Upper lobe of left lung (tissue), 6 donors: ENCODE data around the gene GRHL3. TPM values are rescaled to one million over a fixed set of nuclear protein-coding genes. Genes with fewer than 3 reads are reported as not detected.

Experiments
- ATAC-seq, 2 donors: fragments of 200-7000 bp; cut with Tn5 transposase; one replicate each; pipeline ENCODE4 v1.9.1; 2022; ENCODE audit warnings: mild to moderate bottlenecking in 2 of 2, moderate library complexity in 2 of 2; ENCODE audit not compliant: low FRiP score in 2 of 2
- DNase-seq, 2 donors: peaks; one replicate each; pipeline ENCODE4 v3.0.0-alpha.2; 2019 to 2020
- H3K27ac ChIP-seq, 4 donors: fragments of 200-600 bp; sonication (generic); one replicate each; pipeline ENCODE4 v1.5.1; 2016 to 2019
- H3K27me3 ChIP-seq, 4 donors: fragments of 200-600 bp; sonication (generic); one replicate each; pipeline ENCODE4 v1.5.1; 2017 to 2019
- H3K36me3 ChIP-seq, 4 donors: fragments of 200-600 bp; sonication (generic); one replicate each; pipeline ENCODE4 v1.5.1; 2016 to 2019
- H3K4me1 ChIP-seq, 4 donors: fragments of 200-600 bp; sonication (generic); one replicate each; pipeline ENCODE4 v1.5.1; 2018 to 2019
- H3K4me3 ChIP-seq, 4 donors: fragments of 200-600 bp; sonication (generic); one replicate each; pipeline ENCODE4 v1.5.1; 2017 to 2019; ENCODE audit warnings: mild to moderate bottlenecking in 2 of 4, moderate library complexity in 1 of 4
- H3K9me3 ChIP-seq, 4 donors: fragments of 200-600 bp; sonication (generic); one replicate each; pipeline ENCODE4 v1.5.1; 2018 to 2019
- CTCF ChIP-seq, 6 experiments: fragments of 450-650 bp in 4 of 6; fragments of 200-600 bp in 2 of 6; sonication (generic) in 2 of 6; IDR thresholded peaks; one replicate each; pipeline ENCODE4 v1.5.1; 2016 to 2019; ENCODE audit warnings: antibody characterized with exemption in 6 of 6
- EP300 ChIP-seq, 4 donors: sonication (generic); formaldehyde crosslinking; IDR thresholded peaks; one replicate each; pipeline ENCODE4 v1.5.1; 2017; ENCODE audit warnings: antibody characterized with exemption in 4 of 4, control low read depth in 2 of 4
- POLR2A ChIP-seq, 4 donors: fragments of 450-650 bp; IDR thresholded peaks; one replicate each; pipeline ENCODE4 v1.5.1; 2016 to 2017; ENCODE audit warnings: antibody characterized with exemption in 4 of 4, mild to moderate bottlenecking in 2 of 4
- POLR2AphosphoS5 ChIP-seq, 2 donors: sonication (generic); formaldehyde crosslinking; IDR thresholded peaks; one replicate each; pipeline ENCODE4 v1.5.1; 2017; ENCODE audit warnings: antibody characterized with exemption in 2 of 2
- WGBS, 2 donors: methylation state at CpG; one replicate each; pipeline ENCODE4 v1.1.5; 2017 to 2018; 5-methylcytosine and 5-hydroxymethylcytosine counted together
- total RNA-seq, 6 donors: library from RNA; depleted of rRNA in 4 of 6; stranded (reverse); fragments of >200 nt in 4 of 6; gene quantifications; one replicate each; pipeline versions ENCODE4 v1.1.0 to v1.2.1, GENCODE V29; 2016 to 2021
- donor health status: DM: no; HTN: no; CAD: no; lungs with moderate emphysema.
- donor health status: DM: no; HTN: yes; CAD: no; lungs with severe emphysema.

GRHL3 gene
- total RNA-seq, 6 donors from 2014 or later = 0.09 to 0.24 TPM; not detected in 4

DNA sequence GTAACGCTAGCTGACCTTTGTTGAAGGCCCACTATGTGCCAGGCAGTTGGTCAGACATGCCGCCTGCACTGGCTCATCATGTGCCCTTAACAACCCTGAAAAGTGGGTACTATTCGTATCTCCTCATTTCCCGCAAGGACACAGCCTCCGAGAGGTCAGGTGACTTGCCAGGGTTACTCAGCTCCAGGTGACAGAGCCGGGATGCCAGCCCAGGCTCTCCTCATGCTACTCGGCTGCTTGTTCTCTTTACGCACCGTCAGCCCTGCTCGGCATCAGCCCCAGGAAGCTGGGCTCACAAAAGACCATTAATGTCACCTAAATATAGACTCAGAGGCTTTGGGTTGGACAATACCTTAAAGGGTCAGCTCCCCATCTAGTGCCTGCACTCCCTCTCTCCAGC, 29.0 kb downstream of the GRHL3 start:
- Histone ChIP-seq H3K27ac (no peak overlapping the region), H3K4me1 (no peaks in the 10 kb centered on the region), H3K9me3 (no peaks in the 10 kb centered on the region), H3K27me3 (no peaks in the 10 kb centered on the region), H3K36me3 (no peaks in the 10 kb centered on the region), H3K4me3 (no peak overlapping the region)
- ATAC-seq (no peak), DNase-seq (no peak)
- TF ChIP-seq POLR2A (IDR thresholded peaks at IDR 0.05) = no peak
- TF ChIP-seq POLR2AphosphoS5 (IDR thresholded peaks at IDR 0.05) = no peak
- TF ChIP-seq EP300 (IDR thresholded peaks at IDR 0.05) = no peak
- no peak for TF ChIP-seq CTCF (IDR thresholded peaks at IDR 0.05)
- 89 to 95% methylated on average over 10 of the region's 10 CpGs for WGBS, 2 donors

- TF ChIP-seq EP300 (IDR thresholded peaks at IDR 0.05) (no peak), POLR2AphosphoS5 (IDR thresholded peaks at IDR 0.05) (no peak), CTCF (IDR thresholded peaks at IDR 0.05) (no peak), POLR2A (IDR thresholded peaks at IDR 0.05) (no peak)
- no peaks in the 10 kb centered on the region for H3K4me1 ChIP-seq
- no peaks in the 10 kb centered on the region for H3K27me3 ChIP-seq
- no peak overlapping the region for H3K27ac ChIP-seq
- DNase-seq (no peak), ATAC-seq (no peak)
- H3K36me3 ChIP-seq = no peaks in the 10 kb centered on the region
- WGBS, 2 donors = 64 to 77% methylated on average over 2 of the region's 2 CpGs
- no peaks in the 10 kb centered on the region for H3K9me3 ChIP-seq
- no peak overlapping the region for H3K4me3 ChIP-seq
Measured at GRCh38 chr1:24349891-24350290, 30.7 kb downstream of the GRHL3 start.

DNA sequence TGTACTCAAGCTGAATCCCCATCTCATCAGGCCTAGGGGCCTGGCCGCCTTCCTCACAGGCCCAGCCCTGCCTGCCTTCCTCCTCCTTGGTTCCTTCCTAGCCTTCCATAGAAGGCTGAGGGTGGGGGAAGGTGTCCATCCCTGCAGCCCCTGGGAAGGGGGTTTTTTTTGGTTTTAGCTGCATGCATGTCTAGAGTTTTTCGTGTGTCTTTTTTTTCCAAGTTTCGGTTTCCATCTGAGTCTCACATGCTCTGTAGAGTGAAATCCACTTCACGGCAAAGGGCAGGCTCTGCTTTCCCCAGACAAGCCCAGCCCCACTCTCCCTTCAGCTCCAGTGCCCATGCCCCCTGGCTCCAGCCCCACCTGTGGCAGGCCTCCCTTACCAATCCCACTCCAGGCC, 32.1 kb downstream of the GRHL3 start:
- no peak overlapping the region for H3K27ac ChIP-seq
- WGBS, 2 donors = 88 to 90% methylated on average over 4 of the region's 4 CpGs
- ATAC-seq = no peak
- no peak for DNase-seq
- H3K9me3 ChIP-seq = no peaks in the 10 kb centered on the region
- no peak for TF ChIP-seq EP300 (IDR thresholded peaks at IDR 0.05)
- TF ChIP-seq POLR2AphosphoS5 (IDR thresholded peaks at IDR 0.05) = no peak
- TF ChIP-seq POLR2A (IDR thresholded peaks at IDR 0.05) = no peak
- H3K4me1 ChIP-seq = no peaks in the 10 kb centered on the region
- H3K27me3 ChIP-seq = no peaks in the 10 kb centered on the region
- no peak overlapping the region for H3K4me3 ChIP-seq
- H3K36me3 ChIP-seq = no peaks in the 10 kb centered on the region

GRCh38 chr1:24351918-24352627, 32.9 kb downstream of the GRHL3 start:
- H3K27me3 ChIP-seq = no peaks in the 10 kb centered on the region
- no peak overlapping the region for H3K4me3 ChIP-seq
- no peak overlapping the region for H3K27ac ChIP-seq
- DNase-seq (no peak), ATAC-seq (no peak)
- H3K36me3 ChIP-seq = peaks cover 0 to under 1% (median 0%) of the 10 kb centered on the region in 4 donors
- TF ChIP-seq POLR2A (IDR thresholded peaks at IDR 0.05) (no peak), CTCF (IDR thresholded peaks at IDR 0.05) (no peak), EP300 (IDR thresholded peaks at IDR 0.05) (no peak), POLR2AphosphoS5 (IDR thresholded peaks at IDR 0.05) (no peak)
- no peaks in the 10 kb centered on the region for H3K9me3 ChIP-seq
- 60 to 76% methylated on average over 4 to 7 of the region's 7 CpGs for WGBS, 2 donors
- no peaks in the 10 kb centered on the region for H3K4me1 ChIP-seq

- no peaks in the 10 kb centered on the region for H3K4me1 ChIP-seq
- H3K4me3 ChIP-seq = no peak overlapping the region
- H3K36me3 ChIP-seq = peaks cover 0 to 12% (median 5%) of the 10 kb centered on the region in 4 donors
- no peak overlapping the region for H3K27ac ChIP-seq
- H3K9me3 ChIP-seq = no peaks in the 10 kb centered on the region
- no peaks in the 10 kb centered on the region for H3K27me3 ChIP-seq
- TF ChIP-seq EP300 (IDR thresholded peaks at IDR 0.05) (no peak), CTCF (IDR thresholded peaks at IDR 0.05) (no peak), POLR2A (IDR thresholded peaks at IDR 0.05) (no peak), POLR2AphosphoS5 (IDR thresholded peaks at IDR 0.05) (no peak)
- DNase-seq (no peak), ATAC-seq (no peak)
- 99 to 100% methylated on average over 4 of the region's 4 CpGs for WGBS, 2 donors
Measured at GRCh38 chr1:24353292-24353891, 34.2 kb downstream of the GRHL3 start.
